Measurements from ENCODE around the gene RIN3.
A peak's percentile ranks its signal among the peaks of the same experiment; 100 is the strongest.

RIN3 gene

DNA sequence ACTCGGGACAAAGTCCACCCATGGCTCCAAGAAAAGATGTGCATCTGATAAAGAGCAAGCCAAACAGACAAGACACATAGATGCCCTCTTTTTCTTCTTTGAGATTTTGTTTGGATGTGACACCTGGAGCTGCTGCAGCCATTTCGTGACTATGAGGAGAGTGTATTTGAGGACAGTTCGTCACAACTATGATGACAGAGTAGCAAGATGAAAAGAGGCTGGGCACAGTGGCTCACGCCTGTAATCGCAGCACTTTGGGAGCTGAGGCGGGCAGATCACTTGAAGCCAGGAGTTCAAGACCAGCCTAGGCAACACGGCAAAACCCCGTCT, 213.3 kb downstream of the RIN3 start:
- no peak for DNase-seq

DNA sequence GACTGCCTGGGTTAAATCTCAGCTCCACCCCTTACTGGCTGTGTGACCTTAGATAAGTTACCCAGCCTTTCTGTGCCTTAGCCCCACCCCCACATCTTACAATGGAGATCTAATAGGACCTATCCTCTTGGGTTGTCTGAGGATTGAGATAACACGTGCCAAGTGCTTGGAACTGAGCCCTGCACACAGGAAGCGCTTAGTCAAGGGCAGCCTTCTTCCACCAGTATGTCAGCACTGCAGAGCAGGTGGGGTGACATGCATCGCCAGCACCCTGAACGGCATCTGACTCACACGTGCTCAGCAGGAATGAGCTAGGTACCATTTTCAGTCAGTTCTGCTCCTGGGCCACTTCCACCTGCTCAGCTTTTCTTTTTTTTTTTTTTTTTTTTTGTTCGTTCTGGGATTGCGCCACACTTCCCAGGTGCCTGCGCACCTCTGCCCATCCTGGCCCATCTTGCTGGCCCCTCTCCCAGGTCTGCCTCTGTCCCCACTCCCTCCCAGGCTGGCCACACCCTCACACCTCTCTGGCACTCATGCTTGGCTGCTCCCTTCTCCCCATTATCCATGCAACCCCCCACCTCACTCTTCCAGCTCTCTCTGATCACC, 215.3 kb downstream of the RIN3 start:
- peak; percentile 93 for DNase-seq

DNA sequence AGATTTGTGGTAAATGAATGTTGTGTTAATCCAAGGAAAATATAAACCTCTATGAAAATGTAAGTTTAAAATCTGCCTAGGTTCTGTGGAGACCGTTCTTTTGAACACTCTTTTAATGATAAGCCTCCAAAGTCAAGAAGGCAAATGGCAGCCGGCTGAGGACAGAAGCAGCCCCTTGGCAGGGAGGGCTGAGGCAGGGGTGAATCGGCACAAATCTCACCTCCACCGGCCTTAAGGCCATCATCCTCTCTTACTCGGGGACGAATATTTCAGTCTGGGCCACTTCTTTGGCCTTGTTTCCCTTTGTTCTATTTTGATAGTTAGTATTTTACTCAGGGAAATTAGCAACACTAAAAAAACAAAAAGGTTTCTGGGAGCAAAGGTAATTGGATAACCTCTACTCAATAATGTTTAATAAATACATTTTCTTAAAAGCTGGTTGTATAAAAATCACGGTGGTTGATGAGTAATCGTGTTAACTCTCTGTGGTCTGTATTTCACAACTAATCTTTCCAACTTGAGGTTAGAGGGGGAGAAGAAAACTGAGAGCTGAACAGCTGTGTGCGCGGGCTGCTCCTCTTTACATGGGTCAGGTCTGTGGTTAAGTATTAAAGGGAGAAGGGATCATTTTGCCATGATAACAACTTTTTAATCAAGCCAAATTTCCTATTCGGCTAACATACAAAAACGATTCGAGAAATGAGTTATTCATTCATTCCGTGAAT, 216.2 kb downstream of the RIN3 start:
- peak; percentile 89 for DNase-seq

DNA sequence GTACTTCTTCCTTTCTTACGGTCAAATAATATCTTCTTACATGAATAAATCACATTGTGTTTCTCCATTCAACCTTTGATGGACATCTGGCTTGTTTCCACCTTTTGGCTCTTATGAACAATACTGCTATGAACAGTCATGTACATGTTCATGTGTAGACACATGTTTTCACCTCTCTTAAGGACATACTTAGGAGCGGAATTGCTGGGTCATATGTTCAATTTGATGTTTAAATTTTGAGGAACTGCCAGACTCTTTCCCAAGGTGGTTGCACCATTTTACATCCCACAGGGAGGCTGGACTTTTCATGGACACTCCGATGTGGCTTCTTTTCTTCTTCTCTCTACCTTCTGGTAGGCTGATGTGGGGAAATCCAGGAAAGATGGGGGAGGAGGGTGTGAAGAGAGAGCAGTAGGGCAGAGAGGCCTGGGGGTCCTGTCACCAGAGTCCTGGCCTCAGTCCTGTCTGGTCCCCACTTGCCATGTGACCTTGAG, 218.1 kb downstream of the RIN3 start:
- no peak for DNase-seq

DNA sequence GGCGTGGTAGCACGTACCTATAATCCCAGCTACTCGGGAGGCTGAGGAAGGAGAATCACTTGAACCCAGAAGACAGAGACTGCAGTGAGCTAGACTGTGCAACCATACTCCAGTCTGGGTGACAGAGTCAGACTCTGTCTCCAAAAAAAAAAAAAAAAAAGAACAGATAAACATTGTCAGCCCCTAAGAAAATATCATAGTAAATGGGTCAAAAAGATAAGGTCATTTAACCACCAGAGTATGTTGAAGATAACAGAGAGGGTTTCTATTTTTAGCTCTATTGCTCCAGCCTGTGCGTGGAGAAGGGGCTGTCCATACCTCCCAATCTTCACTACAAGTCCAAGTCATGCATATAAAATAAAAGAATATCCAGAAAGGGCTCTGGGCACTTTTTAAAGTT, 219.4 kb downstream of the RIN3 start:
- no peak for DNase-seq

DNA sequence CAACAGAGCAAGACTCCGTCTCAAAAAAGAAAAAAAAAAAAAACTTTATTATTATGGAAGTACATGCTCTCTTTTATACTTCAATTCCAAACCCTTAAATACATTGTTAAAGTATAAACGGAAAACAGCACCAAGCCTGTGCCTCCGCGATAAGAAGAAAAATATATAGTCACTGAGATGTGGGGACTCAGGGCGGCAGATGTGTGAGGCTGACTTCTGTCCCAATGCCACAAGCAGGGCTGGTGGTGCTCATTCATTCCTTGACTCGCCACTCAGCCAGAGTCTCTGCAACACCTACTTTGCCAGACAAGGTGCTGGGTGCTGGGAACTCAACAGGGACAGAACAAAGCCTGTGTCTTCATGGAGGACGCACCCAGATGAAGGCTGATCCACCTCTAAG, 221.0 kb downstream of the RIN3 start:
- DNase-seq = no peak

DNA sequence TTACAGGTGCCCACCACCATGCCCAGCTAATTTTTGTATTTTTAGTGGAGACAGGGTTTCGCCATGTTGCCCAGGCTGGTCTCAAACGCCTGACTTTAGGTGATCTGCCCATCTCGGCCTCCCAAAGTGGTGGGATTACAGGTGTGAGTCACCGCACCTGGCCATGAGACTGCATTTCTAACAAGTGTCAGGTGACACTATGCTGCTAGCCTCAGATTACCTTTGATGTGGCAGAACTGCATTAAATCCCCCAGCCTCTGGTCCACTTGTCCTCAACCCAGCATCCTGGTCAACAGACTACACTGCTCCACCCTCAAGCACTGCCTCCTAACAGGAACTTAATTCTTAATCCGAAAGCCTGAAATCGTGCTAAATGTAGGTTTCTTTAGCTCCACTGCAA, 221.8 kb downstream of the RIN3 start:
- DNase-seq = no peak

DNA sequence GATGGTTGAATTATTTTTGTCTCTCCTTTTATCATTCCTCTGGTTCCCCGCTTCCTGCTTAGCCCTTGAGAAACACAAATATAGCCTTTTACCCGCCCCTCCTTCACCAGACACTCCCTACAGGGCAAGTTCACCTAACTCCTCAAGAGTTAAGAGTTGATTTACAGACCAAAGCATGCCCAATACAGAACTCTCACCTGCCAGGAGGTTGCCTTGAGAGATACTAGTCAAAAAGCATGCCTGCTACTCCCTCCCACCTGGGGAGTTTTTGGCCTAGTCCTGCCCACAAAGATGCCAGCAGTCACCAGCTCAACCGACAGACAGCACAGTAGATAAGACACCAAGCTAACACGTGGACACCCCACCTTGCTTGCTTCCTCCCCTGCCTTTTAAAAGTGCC, 223.6 kb downstream of the RIN3 start:
- DNase-seq = no peak

DNA sequence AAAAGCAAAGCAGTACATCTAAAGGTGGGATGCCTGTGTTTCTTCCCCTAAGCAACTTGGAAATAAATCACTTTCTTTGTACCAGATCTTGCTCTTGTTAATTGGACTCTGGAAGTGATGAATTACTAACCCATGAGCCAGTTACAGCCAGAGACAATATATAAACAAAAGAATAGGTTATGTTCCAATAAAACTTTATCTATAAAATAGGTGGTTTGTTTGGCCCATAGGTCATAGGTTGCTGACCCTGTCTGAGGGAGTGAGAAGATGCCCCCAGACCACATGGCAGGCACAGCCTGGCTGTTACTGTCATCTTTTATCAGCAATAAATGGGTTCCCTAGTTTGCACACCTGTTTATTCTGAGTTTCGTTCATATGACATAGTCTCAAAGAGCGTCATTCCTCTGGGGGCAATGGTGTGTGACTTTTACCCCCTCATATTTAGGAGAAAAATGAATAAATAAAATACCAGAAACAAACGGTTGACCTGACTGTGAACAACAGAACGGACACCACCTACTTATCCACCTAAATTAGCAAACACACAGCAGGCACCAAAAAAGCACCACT, 224.1 kb downstream of the RIN3 start:
- no peak for DNase-seq
